A549 treated with DMSO at 1 μM for 4 hours (cell line): ENCODE data around the gene RLIM. TPM values are rescaled to one million over a fixed set of nuclear protein-coding genes. Genes with fewer than 3 reads are reported as not detected.

Experiments used
- total RNA-seq: library from RNA; stranded (reverse); fragments of 200-300 nt; extraction: Qiagen RNA extraction; gene quantifications from 5 replicates; pipeline ENCODE4 v1.2.3, GENCODE V29; 2022; ENCODE audit warnings: low read depth

RLIM gene
- 16.2 to 23.5 TPM (median 20.5 TPM) in 5 replicates for total RNA-seq

GRCh38 chrX:74614093-74614909, at the start of gene RLIM:
RLIM (minus strand) TSS chrX:74614624; CDS start chrX:74595977, 18,647 bp downstream.

Other genes starting within 250 kb of the RLIM start
- 26.9 to 32.0 TPM (median 28.7 TPM) in 5 replicates for gene SLC16A2, start 193.1 kb downstream of the RLIM start, total RNA-seq